Liver (tissue), 3 donors: ENCODE results near the gene GALNTL6.

Source experiments
- CTCF ChIP-seq: fragments of 150-350 bp; IDR thresholded peaks from 2 replicates; pipeline ENCODE4 v1.5.1; 2017; ENCODE audit warnings: improper control_type of control experiment, low read depth, low read length; ENCODE audit not compliant: missing input control
- EGR1 ChIP-seq, 2 donors: IDR thresholded peaks; 2 replicates each; pipeline ENCODE4 v1.6.1; 2016 to 2018; ENCODE audit warnings: antibody characterized with exemption in 2 of 2, low read depth in 2 of 2
- GABPA ChIP-seq, 2 donors: IDR thresholded peaks in 1 of 2; conservative IDR thresholded peaks in 1 of 2; 2 replicates each; pipeline ENCODE4 v1.6.1; 2016; ENCODE audit warnings: antibody characterized with exemption in 2 of 2, mild to moderate bottlenecking in 1 of 2, moderate library complexity in 1 of 2
- REST ChIP-seq: IDR thresholded peaks from 2 replicates; pipeline ENCODE4 v1.6.1; 2016; ENCODE audit warnings: antibody characterized with exemption, mild to moderate bottlenecking
- SP1 ChIP-seq: IDR thresholded peaks from 2 replicates; pipeline ENCODE4 v1.6.1; 2018; ENCODE audit warnings: antibody characterized with exemption, mild to moderate bottlenecking
- TF ChIP-seq, protein P1 (sequence below): IDR thresholded peaks from 2 replicates; pipeline ENCODE4 v1.6.1; 2016; ENCODE audit warnings: antibody characterized with exemption
- TF ChIP-seq, protein P2 (sequence below): IDR thresholded peaks from 2 replicates; pipeline ENCODE4 v1.6.1; 2016; ENCODE audit warnings: antibody characterized with exemption
- donor health status: healthy.
- donor health status: healthy.

GRCh38 chr4:172962564-172963353 is 1149.6 kb downstream of the GALNTL6 start:
- TF ChIP-seq CTCF (no peak), SP1 (no peak), EGR1 (IDR thresholded peaks at IDR 0.05; ENCODE audit: low read depth in 2 of 2) (no peak), GABPA (IDR thresholded peaks at IDR 0.05 in 1 of 2, conservative IDR thresholded peaks at IDR 0.05 in 1 of 2) (no peak), REST (no peak)
- TF ChIP-seq, protein P1, sequence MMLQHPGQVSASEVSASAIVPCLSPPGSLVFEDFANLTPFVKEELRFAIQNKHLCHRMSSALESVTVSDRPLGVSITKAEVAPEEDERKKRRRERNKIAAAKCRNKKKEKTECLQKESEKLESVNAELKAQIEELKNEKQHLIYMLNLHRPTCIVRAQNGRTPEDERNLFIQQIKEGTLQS = no peak
- TF ChIP-seq, protein P2, sequence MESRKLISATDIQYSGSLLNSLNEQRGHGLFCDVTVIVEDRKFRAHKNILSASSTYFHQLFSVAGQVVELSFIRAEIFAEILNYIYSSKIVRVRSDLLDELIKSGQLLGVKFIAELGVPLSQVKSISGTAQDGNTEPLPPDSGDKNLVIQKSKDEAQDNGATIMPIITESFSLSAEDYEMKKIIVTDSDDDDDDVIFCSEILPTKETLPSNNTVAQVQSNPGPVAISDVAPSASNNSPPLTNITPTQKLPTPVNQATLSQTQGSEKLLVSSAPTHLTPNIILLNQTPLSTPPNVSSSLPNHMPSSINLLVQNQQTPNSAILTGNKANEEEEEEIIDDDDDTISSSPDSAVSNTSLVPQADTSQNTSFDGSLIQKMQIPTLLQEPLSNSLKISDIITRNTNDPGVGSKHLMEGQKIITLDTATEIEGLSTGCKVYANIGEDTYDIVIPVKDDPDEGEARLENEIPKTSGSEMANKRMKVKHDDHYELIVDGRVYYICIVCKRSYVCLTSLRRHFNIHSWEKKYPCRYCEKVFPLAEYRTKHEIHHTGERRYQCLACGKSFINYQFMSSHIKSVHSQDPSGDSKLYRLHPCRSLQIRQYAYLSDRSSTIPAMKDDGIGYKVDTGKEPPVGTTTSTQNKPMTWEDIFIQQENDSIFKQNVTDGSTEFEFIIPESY = no peak
